PC-3 (cell line): ENCODE data around the gene MYOF. TPM values are rescaled to one million over a fixed set of nuclear protein-coding genes. Genes with fewer than 3 reads are reported as not detected.
A peak's percentile ranks its signal among the peaks of the same experiment; 100 is the strongest.

Source experiments
- ATAC-seq: fragments of 200-7000 bp; cut with Tn5 transposase; 2 replicates; pipeline ENCODE4 v1.9.1; 2020; ENCODE audit warnings: mild to moderate bottlenecking, moderate library complexity
- BruUV-seq: library from RNA; stranded (reverse); fragments of 400-500 nt; replicated peaks from 2 replicates; lab custom pipeline; 2021; lab: Mats Ljungman, UMichigan
- CTCF ChIA-PET: fragments of 300-600 bp; sonication (Branson Sonifier 250); formaldehyde crosslinking; loops from one replicate; lab custom pipeline; 2022; ENCODE audit warnings: antibody characterized with exemption; lab: Charles Lee
- POLR2A ChIA-PET: fragments of 300-600 bp; sonication (Branson Sonifier 250); formaldehyde crosslinking; loops from one replicate; lab custom pipeline; 2022; ENCODE audit warnings: antibody characterized with exemption; ENCODE audit not compliant: unreplicated experiment; lab: Charles Lee
- DNase-seq: peaks from one replicate; pipeline ENCODE4 v3.0.0-alpha.2; 2015
- H2AFZ ChIP-seq: fragments of 300-600 bp; sonication (generic); 2 replicates; pipeline ENCODE4 v1.6.0; 2016; ENCODE audit warnings: antibody characterized with exemption, low read length
- H3F3A ChIP-seq: fragments of 300-600 bp; sonication (generic); one replicate; pipeline ENCODE4 v1.6.0; 2017; ENCODE audit warnings: antibody characterized with exemption, low read length, control low read depth, mild to moderate bottlenecking; ENCODE audit not compliant: unreplicated experiment
- H3K27ac ChIP-seq: fragments of 300-600 bp; sonication (generic); 2 replicates; pipeline ENCODE4 v1.5.1; 2016; ENCODE audit warnings: mild to moderate bottlenecking, low read length
- H3K27me3 ChIP-seq: fragments of 300-600 bp; sonication (generic); 2 replicates; pipeline ENCODE4 v1.6.1; 2016; ENCODE audit warnings: low read length, mixed read lengths
- H3K36me3 ChIP-seq: fragments of 300-600 bp; sonication (generic); 2 replicates; pipeline ENCODE4 v1.6.1; 2016; ENCODE audit warnings: low read depth, mixed run types, low read length, mixed read lengths
- H3K4me1 ChIP-seq: fragments of 300-600 bp; sonication (generic); 2 replicates; pipeline ENCODE4 v1.5.1; 2016; ENCODE audit warnings: low read length; ENCODE audit not compliant: insufficient read depth
- H3K4me2 ChIP-seq: fragments of 300-600 bp; sonication (generic); 2 replicates; pipeline ENCODE4 v1.6.0; 2016; ENCODE audit warnings: low read length
- H3K4me3 ChIP-seq: fragments of 300-600 bp; sonication (generic); 2 replicates; pipeline ENCODE4 v1.5.1; 2016; ENCODE audit warnings: mild to moderate bottlenecking, low read length, mixed read lengths
- H3K79me2 ChIP-seq: fragments of 300-600 bp; sonication (generic); 2 replicates; pipeline ENCODE4 v1.6.1; 2017; ENCODE audit warnings: low read length, mixed read lengths
- H3K9ac ChIP-seq: fragments of 300-600 bp; sonication (generic); 2 replicates; pipeline ENCODE4 v1.6.0; 2016; ENCODE audit warnings: mild to moderate bottlenecking, low read length
- H3K9me2 ChIP-seq: fragments of 300-600 bp; sonication (generic); replicated peaks from 2 replicates; pipeline ENCODE4 v1.6.1; 2016; ENCODE audit warnings: mixed run types, low read length, mixed read lengths
- H3K9me3 ChIP-seq: fragments of 300-600 bp; sonication (generic); 2 replicates; pipeline ENCODE4 v1.6.1; 2016; ENCODE audit warnings: low read length, mixed read lengths
- H4K20me1 ChIP-seq: fragments of 300-600 bp; sonication (generic); 2 replicates; pipeline ENCODE4 v1.6.1; 2016; ENCODE audit warnings: low read length, mixed read lengths
- EZH2 ChIP-seq: fragments of 300-600 bp; sonication (generic); IDR thresholded peaks from one replicate; pipeline ENCODE4 v1.6.1; 2017; ENCODE audit warnings: antibody characterized with exemption, mild to moderate bottlenecking, low read length; ENCODE audit not compliant: unreplicated experiment
- EZH2phosphoT487 ChIP-seq: fragments of 300-600 bp; sonication (generic); IDR thresholded peaks from 2 replicates; pipeline ENCODE4 v1.6.1; 2018; ENCODE audit warnings: mild to moderate bottlenecking, antibody characterized with exemption, low read length, borderline replicate concordance
- intact Hi-C: fragments of 100-400 bp; cut with micrococcal nuclease; formaldehyde crosslinking; loops from 2 replicates; pipeline ENCODE4 v1.9.0; 2023
- total RNA-seq: library from RNA; depleted of rRNA; stranded (reverse); fragments of >200 nt; gene quantifications from 2 replicates; pipeline ENCODE4 v1.2.3, GENCODE V29; 2014
- TF ChIP-seq, protein P1 (sequence below): fragments of 300-600 bp; sonication (generic); conservative IDR thresholded peaks from 2 replicates; pipeline ENCODE4 v1.5.1; 2017; ENCODE audit warnings: antibody characterized with exemption, low read depth, mild to moderate bottlenecking, low read length

The MYOF gene
- total RNA-seq, 1 experiment from 2014 or later: 174 TPM

DNA sequence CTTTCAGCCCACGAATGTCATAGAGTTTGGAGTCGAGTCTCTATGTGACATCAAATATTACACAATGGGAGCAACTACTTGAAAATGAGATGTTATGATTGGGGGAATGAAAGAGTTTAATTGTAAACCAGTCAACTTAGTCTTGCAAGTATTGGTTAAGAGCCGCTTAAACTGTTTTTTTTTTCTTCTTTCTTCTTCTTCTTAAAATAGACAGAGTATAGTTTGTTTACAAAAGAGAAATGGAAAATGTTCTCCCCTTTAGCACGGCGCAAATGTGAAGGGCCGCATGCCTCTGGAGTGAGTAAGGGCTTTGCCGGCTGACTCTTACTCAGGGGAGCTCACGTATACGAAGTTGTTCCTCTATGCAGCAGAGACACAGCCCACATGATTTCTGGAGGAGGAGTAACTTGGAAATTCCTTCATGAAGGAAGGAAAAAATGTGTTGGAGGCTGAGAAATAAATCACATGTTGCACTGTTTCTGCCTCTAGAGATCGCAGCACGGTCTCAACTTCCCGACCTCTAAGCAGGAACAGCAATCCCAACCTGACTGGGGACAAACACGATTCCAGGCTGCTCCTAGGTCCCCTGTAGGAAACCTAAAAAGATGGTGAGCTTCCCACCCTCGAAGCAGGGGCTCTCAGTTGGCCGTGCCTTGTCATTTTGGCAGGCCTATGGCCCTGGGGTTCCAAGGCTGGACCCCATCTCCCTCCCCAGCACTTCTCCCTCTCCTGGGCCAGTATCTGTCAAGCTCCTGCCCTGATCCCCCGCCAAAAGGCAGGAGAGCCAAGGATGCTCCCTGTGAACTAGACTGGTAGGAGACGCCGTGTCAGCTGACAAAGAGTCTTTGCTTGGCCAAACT is 44.8 kb downstream of the MYOF start:
- peak; percentile 92 for ATAC-seq
- TF ChIP-seq EZH2: no peak
- TF ChIP-seq, protein P1, sequence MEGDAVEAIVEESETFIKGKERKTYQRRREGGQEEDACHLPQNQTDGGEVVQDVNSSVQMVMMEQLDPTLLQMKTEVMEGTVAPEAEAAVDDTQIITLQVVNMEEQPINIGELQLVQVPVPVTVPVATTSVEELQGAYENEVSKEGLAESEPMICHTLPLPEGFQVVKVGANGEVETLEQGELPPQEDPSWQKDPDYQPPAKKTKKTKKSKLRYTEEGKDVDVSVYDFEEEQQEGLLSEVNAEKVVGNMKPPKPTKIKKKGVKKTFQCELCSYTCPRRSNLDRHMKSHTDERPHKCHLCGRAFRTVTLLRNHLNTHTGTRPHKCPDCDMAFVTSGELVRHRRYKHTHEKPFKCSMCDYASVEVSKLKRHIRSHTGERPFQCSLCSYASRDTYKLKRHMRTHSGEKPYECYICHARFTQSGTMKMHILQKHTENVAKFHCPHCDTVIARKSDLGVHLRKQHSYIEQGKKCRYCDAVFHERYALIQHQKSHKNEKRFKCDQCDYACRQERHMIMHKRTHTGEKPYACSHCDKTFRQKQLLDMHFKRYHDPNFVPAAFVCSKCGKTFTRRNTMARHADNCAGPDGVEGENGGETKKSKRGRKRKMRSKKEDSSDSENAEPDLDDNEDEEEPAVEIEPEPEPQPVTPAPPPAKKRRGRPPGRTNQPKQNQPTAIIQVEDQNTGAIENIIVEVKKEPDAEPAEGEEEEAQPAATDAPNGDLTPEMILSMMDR: no peak
- no peak for TF ChIP-seq EZH2phosphoT487
- H3F3A ChIP-seq: peaks cover 11% of the 10 kb centered on the region
- intact Hi-C loops: loop anchor here (2.0 to 5.0 kb wide), 3 partner anchors 21 to 45 kb away; partner anchors contain the start of gene MYOF
- peak overlapping the region; percentile 77 for H3K9ac ChIP-seq
- H3K9me3 ChIP-seq: no peaks in the 10 kb centered on the region
- H2AFZ ChIP-seq: no peak overlapping the region
- peak overlapping the region; percentile 99 for H3K27ac ChIP-seq
- peaks cover 88% of the 10 kb centered on the region for H3K79me2 ChIP-seq
- CTCF ChIA-PET: no interaction called here
- peaks cover 45% of the 10 kb centered on the region for H3K4me1 ChIP-seq
- POLR2A ChIA-PET: interaction anchor here (0.6 to 1.4 kb wide), 4 partner anchors 8 to 75 kb away, joined by 3 to 17 read pairs (median 4); no protein-coding TSS in a partner anchor
- H3K4me3 ChIP-seq: peak overlapping the region; percentile 46
- H3K27me3 ChIP-seq: no peaks in the 10 kb centered on the region
- no peaks in the 10 kb centered on the region for H4K20me1 ChIP-seq
- peak; percentile 91 for DNase-seq
- H3K4me2 ChIP-seq: peak overlapping the region; percentile 76
- BruUV-seq: TSS peak; percentile 87
- H3K36me3 ChIP-seq: peaks cover 41% of the 10 kb centered on the region
- no peaks in the 10 kb centered on the region for H3K9me2 ChIP-seq

DNA sequence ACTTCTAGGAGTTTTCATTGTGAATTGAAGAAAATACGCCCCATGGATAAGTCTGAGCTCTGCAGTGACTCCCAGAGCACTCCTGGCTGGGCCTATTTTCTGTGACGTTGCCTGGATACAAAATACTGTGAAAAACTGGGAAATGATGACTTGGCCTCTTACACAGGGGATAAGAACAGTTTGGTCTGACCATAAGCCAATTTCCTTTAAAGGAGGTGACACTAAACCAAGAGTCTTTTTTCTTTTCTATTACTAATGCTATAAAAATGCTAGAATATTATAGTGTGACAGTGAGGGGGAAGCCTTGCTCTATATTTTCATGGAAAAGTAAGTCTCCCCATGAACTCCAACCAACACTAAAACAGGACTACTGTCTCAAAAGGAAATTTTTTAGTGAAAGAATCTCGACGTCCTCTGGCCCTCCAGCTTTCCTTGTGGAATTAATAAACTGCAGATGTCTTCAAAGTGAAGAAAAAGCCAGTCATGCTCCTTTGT is 45.5 kb downstream of the MYOF start:
- ChIA-PET POLR2A (interaction anchor here (0.5 to 1.4 kb wide), 5 partner anchors 9 to 76 kb away, joined by 3 to 17 read pairs (median 4); no protein-coding TSS in a partner anchor), CTCF (no interaction called here)
- intact Hi-C loops: loop anchor here (2.0 to 5.0 kb wide), 3 partner anchors 22 to 46 kb away; partner anchors contain the start of gene MYOF
- H3K4me1 ChIP-seq: peaks cover 45% of the 10 kb centered on the region
- no peaks in the 10 kb centered on the region for H3K9me3 ChIP-seq
- peaks cover 11% of the 10 kb centered on the region for H3F3A ChIP-seq
- no peak for TF ChIP-seq EZH2phosphoT487
- TF ChIP-seq EZH2: no peak
- TF ChIP-seq, protein P1: no peak
- TSS peak; percentile 89 for BruUV-seq
- H3K4me3 ChIP-seq: peak overlapping the region; percentile 46
- H3K9ac ChIP-seq: peak overlapping the region; percentile 77
- peak; percentile 54 for ATAC-seq
- H3K36me3 ChIP-seq: peaks cover 40% of the 10 kb centered on the region
- H3K27ac ChIP-seq: peak overlapping the region; percentile 99
- no peaks in the 10 kb centered on the region for H3K9me2 ChIP-seq
- H3K27me3 ChIP-seq: no peaks in the 10 kb centered on the region
- DNase-seq: peak; percentile 76
- H3K4me2 ChIP-seq: peak overlapping the region; percentile 76
- H4K20me1 ChIP-seq: no peaks in the 10 kb centered on the region
- no peak overlapping the region for H2AFZ ChIP-seq
- peaks cover 88% of the 10 kb centered on the region for H3K79me2 ChIP-seq
